Stomach (tissue), 4 donors: ENCODE results near the gene MTCL3.

ENCODE experiments used
- CTCF ChIP-seq, 7 experiments: fragments of 450-650 bp in 4 of 7; fragments of 200-600 bp in 3 of 7; sonication (generic) in 3 of 7; IDR thresholded peaks; one replicate each; pipeline ENCODE4 v1.5.1; 2016 to 2019; ENCODE audit warnings: antibody characterized with exemption in 7 of 7, control low read depth in 2 of 7, mild to moderate bottlenecking in 1 of 7
- EP300 ChIP-seq: sonication (generic); formaldehyde crosslinking; IDR thresholded peaks from one replicate; pipeline ENCODE4 v1.6.1; 2017; ENCODE audit warnings: antibody characterized with exemption
- POLR2A ChIP-seq, 4 donors: fragments of 450-650 bp; IDR thresholded peaks; one replicate each; pipeline ENCODE4 v1.6.1; 2016; ENCODE audit warnings: antibody characterized with exemption in 4 of 4, control low read depth in 2 of 4, mild to moderate bottlenecking in 1 of 4, moderate library complexity in 1 of 4
- POLR2AphosphoS5 ChIP-seq, 3 donors: sonication (generic); formaldehyde crosslinking; IDR thresholded peaks; one replicate each; pipeline ENCODE4 v1.6.1; 2016; ENCODE audit warnings: antibody characterized with exemption in 3 of 3

GRCh38 chr6:127456465-127456864 lies 62.7 kb downstream of the MTCL3 start:
- no peak for TF ChIP-seq CTCF (IDR thresholded peaks at IDR 0.05)
- no peak for TF ChIP-seq POLR2A (IDR thresholded peaks at IDR 0.05)
- no peak for TF ChIP-seq POLR2AphosphoS5 (IDR thresholded peaks at IDR 0.05)
- no peak for TF ChIP-seq EP300
